ENCODE results near the gene SMIM8.

DNA sequence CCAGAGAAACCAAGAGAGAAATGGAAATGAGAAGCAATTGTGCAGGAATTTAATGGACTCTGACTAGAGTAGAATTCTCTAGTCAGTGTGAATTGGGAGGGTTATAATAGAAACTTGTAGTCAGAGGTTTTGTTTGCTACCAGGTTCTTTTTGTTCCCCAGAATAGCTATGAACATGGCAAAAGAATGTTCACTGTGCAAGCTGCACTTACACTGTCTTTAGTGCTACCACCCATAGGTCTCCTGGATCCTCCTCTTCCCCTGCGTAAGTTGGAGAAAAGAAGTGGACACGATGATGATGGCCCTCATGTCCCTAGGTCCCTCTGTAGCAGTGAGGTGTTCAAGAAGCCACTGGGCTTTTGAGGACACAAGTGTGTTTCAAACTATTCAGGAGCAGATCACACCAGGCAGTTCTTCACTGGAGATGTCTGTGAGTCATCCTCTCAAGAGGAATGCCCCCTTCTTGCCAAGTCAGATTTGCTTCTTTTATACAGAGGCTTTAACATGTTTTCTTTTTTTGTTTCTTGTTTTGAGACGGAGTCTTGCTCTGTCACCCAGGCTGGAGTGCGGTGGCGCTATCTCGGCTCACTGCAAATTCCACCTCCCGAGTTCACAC is 47.6 kb upstream of the SMIM8 start:
- TF ChIP-seq, protein P1, sequence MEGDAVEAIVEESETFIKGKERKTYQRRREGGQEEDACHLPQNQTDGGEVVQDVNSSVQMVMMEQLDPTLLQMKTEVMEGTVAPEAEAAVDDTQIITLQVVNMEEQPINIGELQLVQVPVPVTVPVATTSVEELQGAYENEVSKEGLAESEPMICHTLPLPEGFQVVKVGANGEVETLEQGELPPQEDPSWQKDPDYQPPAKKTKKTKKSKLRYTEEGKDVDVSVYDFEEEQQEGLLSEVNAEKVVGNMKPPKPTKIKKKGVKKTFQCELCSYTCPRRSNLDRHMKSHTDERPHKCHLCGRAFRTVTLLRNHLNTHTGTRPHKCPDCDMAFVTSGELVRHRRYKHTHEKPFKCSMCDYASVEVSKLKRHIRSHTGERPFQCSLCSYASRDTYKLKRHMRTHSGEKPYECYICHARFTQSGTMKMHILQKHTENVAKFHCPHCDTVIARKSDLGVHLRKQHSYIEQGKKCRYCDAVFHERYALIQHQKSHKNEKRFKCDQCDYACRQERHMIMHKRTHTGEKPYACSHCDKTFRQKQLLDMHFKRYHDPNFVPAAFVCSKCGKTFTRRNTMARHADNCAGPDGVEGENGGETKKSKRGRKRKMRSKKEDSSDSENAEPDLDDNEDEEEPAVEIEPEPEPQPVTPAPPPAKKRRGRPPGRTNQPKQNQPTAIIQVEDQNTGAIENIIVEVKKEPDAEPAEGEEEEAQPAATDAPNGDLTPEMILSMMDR (IDR thresholded peaks at IDR 0.05; ENCODE audit: poor library complexity) = no peak
- no peak for TF ChIP-seq EZH2 (IDR thresholded peaks at IDR 0.05; ENCODE audit: borderline replicate concordance)

All from hepatocyte (in vitro differentiated cells).